ENCODE data around the gene SPA17. TPM values are rescaled to one million over a fixed set of nuclear protein-coding genes. Genes with fewer than 3 reads are reported as not detected.

The SPA17 gene
- total RNA-seq, 2 experiments from 2014 or later, result 5.1 to 5.5 TPM

DNA sequence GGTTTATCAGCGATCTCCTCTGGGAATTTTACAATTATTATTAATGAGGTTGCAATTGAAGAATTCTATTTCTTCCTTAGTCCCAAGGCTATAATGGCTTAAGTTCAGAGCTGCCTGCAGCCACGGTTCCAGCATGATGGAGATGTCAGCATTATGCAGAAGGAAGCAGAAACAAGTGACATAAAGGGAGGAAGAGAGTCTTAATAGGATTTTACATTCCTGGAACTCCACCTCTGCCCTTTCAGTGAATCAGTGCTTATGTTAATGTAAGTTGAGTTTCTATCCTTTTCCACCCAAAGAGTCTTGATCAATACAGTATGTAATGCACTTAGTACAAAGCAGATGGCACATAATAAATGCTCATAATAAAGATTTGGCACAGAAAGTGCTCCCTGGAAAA, 54.4 kb downstream of the SPA17 start:
- DNase-seq (ENCODE audit: low spot score), result no peak
- POLR2A ChIA-PET, result no interaction called here
- H3K9me2 ChIP-seq (ENCODE audit: insufficient read depth, low read length), result no peaks in the 10 kb centered on the region
- intact Hi-C loops (cut with micrococcal nuclease; ENCODE audit: unreplicated experiment), result no loop called here
- H4K20me1 ChIP-seq (ENCODE audit: insufficient read depth, low read length), result no peaks in the 10 kb centered on the region
- peaks cover 27% of the 10 kb centered on the region for H3K4me1 ChIP-seq (ENCODE audit: insufficient read depth, low read length, poor library complexity, severe bottlenecking)
- CTCF ChIA-PET (ENCODE audit: unreplicated experiment), result no interaction called here
- no peak for TF ChIP-seq EZH2phosphoT487 (IDR thresholded peaks at IDR 0.05; ENCODE audit: borderline replicate concordance, low read depth, low read length)
- TF ChIP-seq, protein P1, sequence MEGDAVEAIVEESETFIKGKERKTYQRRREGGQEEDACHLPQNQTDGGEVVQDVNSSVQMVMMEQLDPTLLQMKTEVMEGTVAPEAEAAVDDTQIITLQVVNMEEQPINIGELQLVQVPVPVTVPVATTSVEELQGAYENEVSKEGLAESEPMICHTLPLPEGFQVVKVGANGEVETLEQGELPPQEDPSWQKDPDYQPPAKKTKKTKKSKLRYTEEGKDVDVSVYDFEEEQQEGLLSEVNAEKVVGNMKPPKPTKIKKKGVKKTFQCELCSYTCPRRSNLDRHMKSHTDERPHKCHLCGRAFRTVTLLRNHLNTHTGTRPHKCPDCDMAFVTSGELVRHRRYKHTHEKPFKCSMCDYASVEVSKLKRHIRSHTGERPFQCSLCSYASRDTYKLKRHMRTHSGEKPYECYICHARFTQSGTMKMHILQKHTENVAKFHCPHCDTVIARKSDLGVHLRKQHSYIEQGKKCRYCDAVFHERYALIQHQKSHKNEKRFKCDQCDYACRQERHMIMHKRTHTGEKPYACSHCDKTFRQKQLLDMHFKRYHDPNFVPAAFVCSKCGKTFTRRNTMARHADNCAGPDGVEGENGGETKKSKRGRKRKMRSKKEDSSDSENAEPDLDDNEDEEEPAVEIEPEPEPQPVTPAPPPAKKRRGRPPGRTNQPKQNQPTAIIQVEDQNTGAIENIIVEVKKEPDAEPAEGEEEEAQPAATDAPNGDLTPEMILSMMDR (conservative IDR thresholded peaks at IDR 0.05; ENCODE audit: low read length), result no peak
- H3K4me3 ChIP-seq (ENCODE audit: low read depth, low read length, poor library complexity, severe bottlenecking), result no peak overlapping the region
- H3K4me2 ChIP-seq (ENCODE audit: low read length), result no peak overlapping the region
- no peak overlapping the region for H2AFZ ChIP-seq (ENCODE audit: low read length)
- no peaks in the 10 kb centered on the region for H3K79me2 ChIP-seq (ENCODE audit: insufficient read depth, low read depth, low read length)
- no peaks in the 10 kb centered on the region for H3K9me3 ChIP-seq (ENCODE audit: low read length)
- BruUV-seq (replicated peaks), result no TSS peak
- no peak overlapping the region for H3K27ac ChIP-seq (ENCODE audit: low read depth, low read length, poor library complexity, severe bottlenecking)
- no peaks in the 10 kb centered on the region for H3K36me3 ChIP-seq (ENCODE audit: insufficient read depth, low read length)

DNA sequence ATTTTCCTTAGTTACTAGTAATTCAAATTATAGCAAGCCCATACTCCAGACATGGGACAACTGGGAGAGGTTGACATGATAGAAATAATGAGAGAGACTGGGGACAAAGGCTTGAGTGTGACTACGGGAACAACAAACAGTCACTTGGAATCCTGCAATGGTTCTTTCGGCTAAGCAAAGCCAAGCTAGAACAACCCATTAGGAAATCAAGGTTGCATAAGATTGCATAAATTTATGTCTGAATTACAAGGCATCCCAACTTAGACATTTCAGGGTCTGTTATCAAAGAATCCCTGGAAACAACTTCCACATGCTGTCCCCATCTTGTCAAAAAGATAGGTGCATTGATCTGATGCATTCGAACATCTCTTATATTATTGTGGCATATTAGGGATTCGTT, 55.9 kb downstream of the SPA17 start:
- H4K20me1 ChIP-seq (ENCODE audit: insufficient read depth, low read length), result no peaks in the 10 kb centered on the region
- POLR2A ChIA-PET, result no interaction called here
- no peak overlapping the region for H3K4me3 ChIP-seq (ENCODE audit: low read depth, low read length, poor library complexity, severe bottlenecking)
- no peak overlapping the region for H2AFZ ChIP-seq (ENCODE audit: low read length)
- no peak overlapping the region for H3K27ac ChIP-seq (ENCODE audit: low read depth, low read length, poor library complexity, severe bottlenecking)
- TF ChIP-seq, protein P1 (conservative IDR thresholded peaks at IDR 0.05; ENCODE audit: low read length), result no peak
- TF ChIP-seq EZH2phosphoT487 (IDR thresholded peaks at IDR 0.05; ENCODE audit: borderline replicate concordance, low read depth, low read length), result no peak
- DNase-seq (ENCODE audit: low spot score), result no peak
- H3K9me3 ChIP-seq (ENCODE audit: low read length), result no peaks in the 10 kb centered on the region
- BruUV-seq (replicated peaks), result no TSS peak
- no peaks in the 10 kb centered on the region for H3K9me2 ChIP-seq (ENCODE audit: insufficient read depth, low read length)
- intact Hi-C loops (cut with micrococcal nuclease; ENCODE audit: unreplicated experiment), result no loop called here
- H3K4me1 ChIP-seq (ENCODE audit: insufficient read depth, low read length, poor library complexity, severe bottlenecking), result peaks cover 22% of the 10 kb centered on the region
- H3K4me2 ChIP-seq (ENCODE audit: low read length), result no peak overlapping the region
- CTCF ChIA-PET (ENCODE audit: unreplicated experiment), result no interaction called here
- no peaks in the 10 kb centered on the region for H3K79me2 ChIP-seq (ENCODE audit: insufficient read depth, low read depth, low read length)
- no peaks in the 10 kb centered on the region for H3K36me3 ChIP-seq (ENCODE audit: insufficient read depth, low read length)

DNA sequence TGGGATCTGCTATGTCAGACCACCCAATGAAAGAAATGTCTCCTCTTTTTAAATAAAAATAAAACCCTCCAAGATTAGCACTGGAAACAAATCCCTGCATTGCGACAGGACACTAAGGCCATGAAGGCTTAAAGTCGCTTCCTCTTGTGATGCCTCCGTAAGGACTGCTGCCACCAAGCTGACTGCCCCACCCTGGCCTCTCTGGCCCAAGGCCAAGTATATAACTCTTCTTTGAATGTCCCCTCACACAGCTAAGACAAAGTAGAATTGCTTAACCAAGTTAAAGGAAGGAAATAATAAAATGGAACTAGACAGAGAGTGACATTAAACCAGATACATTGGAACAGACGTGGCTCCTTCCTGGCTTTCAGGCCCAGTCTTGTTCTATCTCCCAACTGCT, 58.5 kb downstream of the SPA17 start:
- H3K27ac ChIP-seq (ENCODE audit: low read depth, low read length, poor library complexity, severe bottlenecking), result no peak overlapping the region
- no TSS peak for BruUV-seq (replicated peaks)
- H4K20me1 ChIP-seq (ENCODE audit: insufficient read depth, low read length), result no peaks in the 10 kb centered on the region
- H3K36me3 ChIP-seq (ENCODE audit: insufficient read depth, low read length), result no peaks in the 10 kb centered on the region
- H3K9me3 ChIP-seq (ENCODE audit: low read length), result no peaks in the 10 kb centered on the region
- H3K79me2 ChIP-seq (ENCODE audit: insufficient read depth, low read depth, low read length), result no peaks in the 10 kb centered on the region
- POLR2A ChIA-PET, result interaction anchor here (0.6 to 2.0 kb wide), 3 partner anchors 12 to 109 kb away, joined by 3 to 5 read pairs (median 4); no protein-coding TSS in a partner anchor
- H3K4me2 ChIP-seq (ENCODE audit: low read length), result no peak overlapping the region
- TF ChIP-seq, protein P1 (conservative IDR thresholded peaks at IDR 0.05; ENCODE audit: low read length), result no peak
- no peak for TF ChIP-seq EZH2phosphoT487 (IDR thresholded peaks at IDR 0.05; ENCODE audit: borderline replicate concordance, low read depth, low read length)
- no peaks in the 10 kb centered on the region for H3K4me1 ChIP-seq (ENCODE audit: insufficient read depth, low read length, poor library complexity, severe bottlenecking)
- intact Hi-C loops (cut with micrococcal nuclease; ENCODE audit: unreplicated experiment), result no loop called here
- H3K9me2 ChIP-seq (ENCODE audit: insufficient read depth, low read length), result no peaks in the 10 kb centered on the region
- no peak for DNase-seq (ENCODE audit: low spot score)
- CTCF ChIA-PET (ENCODE audit: unreplicated experiment), result no interaction called here
- no peak overlapping the region for H2AFZ ChIP-seq (ENCODE audit: low read length)
- H3K4me3 ChIP-seq (ENCODE audit: low read depth, low read length, poor library complexity, severe bottlenecking), result no peak overlapping the region

All from OCI-LY7 (cell line).